Naive thymus-derived CD8-positive, alpha-beta T cell (primary cell): Measurements from ENCODE around the gene PDE4B. TPM values are rescaled to one million over a fixed set of nuclear protein-coding genes. Genes with fewer than 3 reads are reported as not detected.
A peak's percentile ranks its signal among the peaks of the same experiment; 100 is the strongest.
"Not testable (repeated sequence)": the region's sequence is repeated elsewhere in the genome, so short reads cannot be mapped to it uniquely, and the experiment has no call there.

Experiments
- ATAC-seq, 2 donors: fragments of 150-1000 bp; cut with Tn5 transposase in 1 of 2; sonication (Bioruptor Pico), chemical (Tn5 transposase) in 1 of 2; 1 replicate in 1 of 2; 2 replicates in 1 of 2; pipeline ENCODE4 v1.10.0; 2021; ENCODE audit warnings: mild to moderate bottlenecking in 2 of 2, moderate library complexity in 2 of 2
- POLR2A ChIA-PET: fragments of 350-600 bp; sonication (Branson Sonifier 250); formaldehyde crosslinking; loops from one replicate; lab custom pipeline; 2021; ENCODE audit warnings: antibody characterized with exemption; lab: Charles Lee
- DNase-seq, 10 donors: peaks; one replicate each; pipeline versions ENCODE4 v3.0.0 to v3.0.0-alpha.2; 2020 to 2022
- H3K27ac Mint-ChIP-seq, 10 donors: one replicate each; pipeline ENCODE4 v1.8.0; 2020 to 2022; ENCODE audit warnings: mild to moderate bottlenecking in 10 of 10, mixed read lengths in 10 of 10, moderate library complexity in 4 of 10, inconsistent platforms in 1 of 10
- H3K27me3 Mint-ChIP-seq, 5 donors: one replicate each; pipeline ENCODE4 v1.8.0; 2021 to 2022; ENCODE audit warnings: mixed read lengths in 5 of 5
- H3K36me3 Mint-ChIP-seq, 3 donors: one replicate each; pipeline ENCODE4 v1.8.0; 2020 to 2022; ENCODE audit warnings: mixed read lengths in 3 of 3, mild to moderate bottlenecking in 2 of 3, inconsistent platforms in 1 of 3
- H3K4me1 Mint-ChIP-seq, 4 donors: one replicate each; pipeline ENCODE4 v1.8.0; 2021 to 2022; ENCODE audit warnings: mixed read lengths in 4 of 4
- H3K4me3 Mint-ChIP-seq, 10 donors: one replicate each; pipeline ENCODE4 v1.8.0; 2020 to 2022; ENCODE audit warnings: mild to moderate bottlenecking in 10 of 10, mixed read lengths in 10 of 10, moderate library complexity in 6 of 10, inconsistent platforms in 1 of 10
- H3K9me3 Mint-ChIP-seq, 9 donors: one replicate each; pipeline ENCODE4 v1.8.0; 2020 to 2022; ENCODE audit warnings: mixed read lengths in 9 of 9, mild to moderate bottlenecking in 3 of 9, inconsistent platforms in 1 of 9, moderate library complexity in 1 of 9
- polyA plus RNA-seq, 3 donors: library from polyadenylated mRNA; unstranded; fragments of 300-500 nt; fragmentation: Illumina TruSeq; gene quantifications; one replicate each; pipeline ENCODE4 v1.2.3, GENCODE V29; 2021
- total RNA-seq, 8 experiments: library from RNA in 2 of 8; stranded (reverse) in 2 of 8; gene quantifications; one replicate each; pipeline ENCODE4 v1.2.3 and lab custom pipeline; 2021 to 2026

The PDE4B gene
- total and polyA plus RNA-seq, 5 experiments from 2014 or later = 27.4 to 35.2 (median 31.9) TPM

GRCh38 chr1:66320231-66320630 is 527.5 kb downstream of the PDE4B start:
- H3K27me3 Mint-ChIP-seq = no peaks in the 10 kb centered on the region
- no peak overlapping the region for H3K4me3 Mint-ChIP-seq
- DNase-seq = no peak
- H3K4me1 Mint-ChIP-seq = peaks cover 11 to 22% (median 19%) of the 10 kb centered on the region in 4 donors
- no peak for ATAC-seq
- peaks cover 0 to 4% (median 0%) of the 10 kb centered on the region in 9 donors for H3K9me3 Mint-ChIP-seq
- POLR2A ChIA-PET = interaction anchor here (2.1 kb wide), 1 partner anchor 18 kb away, joined by 6 read pairs; no protein-coding TSS in a partner anchor
- no peaks in the 10 kb centered on the region for H3K36me3 Mint-ChIP-seq
- H3K27ac Mint-ChIP-seq = no peak overlapping the region

- H3K36me3 Mint-ChIP-seq = not testable (repeated sequence)
Measured at GRCh38 chr1:66322462-66322861, 529.8 kb downstream of the PDE4B start.

GRCh38 chr1:66323958-66324625 is 531.4 kb downstream of the PDE4B start:
- POLR2A ChIA-PET = interaction anchor here (0.6 kb wide), 1 partner anchor 119 kb away, joined by 3 read pairs; no protein-coding TSS in a partner anchor
- Mint-ChIP-seq H3K36me3 (no peaks in the 10 kb centered on the region), H3K9me3 (peaks cover 0 to 4% (median 0%) of the 10 kb centered on the region in 9 donors), H3K27ac (peak overlapping the region in 1 of 10 donors; percentile 14), H3K4me1 (peaks cover 10 to 42% (median 31%) of the 10 kb centered on the region in 4 donors), H3K4me3 (no peak overlapping the region), H3K27me3 (no peaks in the 10 kb centered on the region)
- DNase-seq (no peak), ATAC-seq (no peak)

More at GRCh38 chr1:66322462-66322861, 529.8 kb downstream of the PDE4B start:
- ATAC-seq, H3K9me3 Mint-ChIP-seq, H3K4me3 Mint-ChIP-seq, H3K27ac Mint-ChIP-seq, H3K27me3 Mint-ChIP-seq, DNase-seq, POLR2A ChIA-PET: not testable (repeated sequence)
- peaks cover 6 to 27% (median 21%) of the 10 kb centered on the region in 4 donors for H3K4me1 Mint-ChIP-seq

GRCh38 chr1:66325594-66326380 is 533.1 kb downstream of the PDE4B start:
- POLR2A ChIA-PET = interaction anchor here (1.1 kb wide), 1 partner anchor 14 kb away, joined by 3 read pairs; no protein-coding TSS in a partner anchor
- DNase-seq = no peak
- Mint-ChIP-seq H3K9me3 (peaks cover 0 to 4% (median 0%) of the 10 kb centered on the region in 9 donors), H3K4me3 (no peak overlapping the region), H3K36me3 (no peaks in the 10 kb centered on the region), H3K27ac (peak overlapping the region in 7 of 10 donors; percentile 7 to 68 (median 54)), H3K4me1 (peaks cover 21 to 59% (median 47%) of the 10 kb centered on the region in 4 donors), H3K27me3 (no peaks in the 10 kb centered on the region)
- no peak for ATAC-seq

- POLR2A ChIA-PET = interaction anchor here (1.1 kb wide), 1 partner anchor 41 kb away, joined by 3 read pairs; no protein-coding TSS in a partner anchor
- Mint-ChIP-seq H3K27ac (peak overlapping the region in 3 of 10 donors; percentile 17 to 57 (median 37)), H3K9me3 (peaks cover 0 to 2% (median 0%) of the 10 kb centered on the region in 9 donors), H3K27me3 (no peaks in the 10 kb centered on the region), H3K4me3 (no peak overlapping the region), H3K36me3 (no peaks in the 10 kb centered on the region), H3K4me1 (peaks cover 21 to 68% (median 51%) of the 10 kb centered on the region in 4 donors)
- ATAC-seq (no peak), DNase-seq (no peak)
Measured at GRCh38 chr1:66326867-66327266, 534.2 kb downstream of the PDE4B start.

- Mint-ChIP-seq H3K9me3 (peaks cover 0 to 2% (median 0%) of the 10 kb centered on the region in 9 donors), H3K36me3 (no peaks in the 10 kb centered on the region), H3K4me3 (no peak overlapping the region), H3K27me3 (no peaks in the 10 kb centered on the region), H3K27ac (no peak overlapping the region), H3K4me1 (peaks cover 21 to 70% (median 51%) of the 10 kb centered on the region in 4 donors)
- POLR2A ChIA-PET = interaction anchor here (1.1 kb wide), 1 partner anchor 42 kb away, joined by 3 read pairs; no protein-coding TSS in a partner anchor
- ATAC-seq = no peak
- no peak for DNase-seq
Measured at GRCh38 chr1:66327588-66327987, 534.9 kb downstream of the PDE4B start.

GRCh38 chr1:66328896-66329295 is 536.2 kb downstream of the PDE4B start:
- ATAC-seq = no peak
- H3K4me3 Mint-ChIP-seq = no peak overlapping the region
- H3K9me3 Mint-ChIP-seq = peaks cover 0 to 2% (median 0%) of the 10 kb centered on the region in 9 donors
- peaks cover 19 to 73% (median 50%) of the 10 kb centered on the region in 4 donors for H3K4me1 Mint-ChIP-seq
- H3K36me3 Mint-ChIP-seq = no peaks in the 10 kb centered on the region
- H3K27me3 Mint-ChIP-seq = no peaks in the 10 kb centered on the region
- DNase-seq = no peak
- peak overlapping the region in 7 of 10 donors; percentile 4 to 99 (median 27) for H3K27ac Mint-ChIP-seq
- POLR2A ChIA-PET = no interaction called here

GRCh38 chr1:66330722-66331141 is 538.0 kb downstream of the PDE4B start:
- H3K4me3 Mint-ChIP-seq = peak overlapping the region; percentile 80 to 100 (median 96)
- H3K36me3 Mint-ChIP-seq = no peaks in the 10 kb centered on the region
- POLR2A ChIA-PET = interaction anchor here (1.1 to 3.7 kb wide), 5 partner anchors 20 to 48 kb away, joined by 3 to 21 read pairs (median 5); no protein-coding TSS in a partner anchor
- no peaks in the 10 kb centered on the region for H3K27me3 Mint-ChIP-seq
- ATAC-seq (peak; percentile 46 to 63), DNase-seq (peak in 5 of 10 donors; percentile 33 to 88 (median 84))
- peak overlapping the region; percentile 95 to 100 (median 99) for H3K27ac Mint-ChIP-seq
- peaks cover 19 to 71% (median 48%) of the 10 kb centered on the region in 4 donors for H3K4me1 Mint-ChIP-seq
- H3K9me3 Mint-ChIP-seq = peaks cover 0 to 2% (median 0%) of the 10 kb centered on the region in 9 donors

- Mint-ChIP-seq H3K27me3 (no peaks in the 10 kb centered on the region), H3K4me3 (peak overlapping the region; percentile 93 to 100 (median 98)), H3K4me1 (peaks cover 21 to 77% (median 54%) of the 10 kb centered on the region in 4 donors), H3K27ac (peak overlapping the region; percentile 95 to 100 (median 99)), H3K36me3 (no peaks in the 10 kb centered on the region), H3K9me3 (peaks cover 0 to 2% (median 0%) of the 10 kb centered on the region in 9 donors)
- peak; percentile 7 to 27 for ATAC-seq
- DNase-seq = peak in 9 of 10 donors; percentile 17 to 64 (median 39)
- POLR2A ChIA-PET = interaction anchor here (0.7 to 3.7 kb wide), 14 partner anchors 10 to 113 kb away, joined by 3 to 21 read pairs (median 5); no protein-coding TSS in a partner anchor
Measured at GRCh38 chr1:66331658-66332547, 539.2 kb downstream of the PDE4B start.

GRCh38 chr1:66332548-66332901 is 539.8 kb downstream of the PDE4B start:
- Mint-ChIP-seq H3K4me1 (peaks cover 24 to 78% (median 60%) of the 10 kb centered on the region in 4 donors), H3K9me3 (peaks cover 0 to 2% (median 0%) of the 10 kb centered on the region in 9 donors), H3K27me3 (no peaks in the 10 kb centered on the region), H3K4me3 (peak overlapping the region; percentile 93 to 100 (median 98)), H3K27ac (peak overlapping the region; percentile 95 to 100 (median 99)), H3K36me3 (no peaks in the 10 kb centered on the region)
- ATAC-seq (peak; percentile 5 to 11), DNase-seq (no peak)
- POLR2A ChIA-PET = interaction anchor here (0.7 to 3.7 kb wide), 12 partner anchors 10 to 112 kb away, joined by 3 to 21 read pairs (median 5); no protein-coding TSS in a partner anchor

- H3K4me3 Mint-ChIP-seq = peak overlapping the region; percentile 93 to 100 (median 98)
- peaks cover 20 to 78% (median 62%) of the 10 kb centered on the region in 4 donors for H3K4me1 Mint-ChIP-seq
- POLR2A ChIA-PET = interaction anchor here (1.2 to 3.9 kb wide), 7 partner anchors 9 to 112 kb away, joined by 4 to 23 read pairs (median 18); no protein-coding TSS in a partner anchor
- peaks cover 0 to 2% (median 0%) of the 10 kb centered on the region in 9 donors for H3K9me3 Mint-ChIP-seq
- peak in 1 of 10 donors; percentile 40 for DNase-seq
- peak overlapping the region; percentile 95 to 100 (median 99) for H3K27ac Mint-ChIP-seq
- ATAC-seq = no peak
- H3K36me3 Mint-ChIP-seq = no peaks in the 10 kb centered on the region
- H3K27me3 Mint-ChIP-seq = no peaks in the 10 kb centered on the region
Measured at GRCh38 chr1:66333466-66334199, 540.9 kb downstream of the PDE4B start.
